ENCODE measurements around the gene MAP4K3. TPM values are rescaled to one million over a fixed set of nuclear protein-coding genes. Genes with fewer than 3 reads are reported as not detected.
"Not testable (repeated sequence)": the region's sequence is repeated elsewhere in the genome, so short reads cannot be mapped to it uniquely, and the experiment has no call there.

The MAP4K3 gene
- total RNA-seq, 1 donor from 2014 or later: 63.6 TPM

DNA sequence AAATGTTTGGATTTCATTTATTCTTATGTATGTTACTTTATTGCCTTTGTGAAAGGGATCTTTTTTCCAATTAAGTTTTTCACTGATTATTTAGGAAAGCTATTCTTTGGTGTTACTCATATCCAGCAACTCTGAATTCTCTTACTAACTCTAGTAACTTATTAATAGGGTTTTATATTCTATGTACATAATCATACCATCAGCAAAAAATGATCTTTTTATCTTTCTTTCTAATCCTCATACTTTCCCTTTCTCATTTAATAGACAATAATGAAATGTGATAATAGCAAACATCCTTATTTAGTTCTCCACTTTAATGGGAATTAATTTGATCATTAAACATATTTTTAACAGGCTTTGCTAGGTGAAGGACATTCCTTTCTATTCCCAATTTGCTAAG, 181.0 kb downstream of the MAP4K3 start:
- TF ChIP-seq, protein P1, sequence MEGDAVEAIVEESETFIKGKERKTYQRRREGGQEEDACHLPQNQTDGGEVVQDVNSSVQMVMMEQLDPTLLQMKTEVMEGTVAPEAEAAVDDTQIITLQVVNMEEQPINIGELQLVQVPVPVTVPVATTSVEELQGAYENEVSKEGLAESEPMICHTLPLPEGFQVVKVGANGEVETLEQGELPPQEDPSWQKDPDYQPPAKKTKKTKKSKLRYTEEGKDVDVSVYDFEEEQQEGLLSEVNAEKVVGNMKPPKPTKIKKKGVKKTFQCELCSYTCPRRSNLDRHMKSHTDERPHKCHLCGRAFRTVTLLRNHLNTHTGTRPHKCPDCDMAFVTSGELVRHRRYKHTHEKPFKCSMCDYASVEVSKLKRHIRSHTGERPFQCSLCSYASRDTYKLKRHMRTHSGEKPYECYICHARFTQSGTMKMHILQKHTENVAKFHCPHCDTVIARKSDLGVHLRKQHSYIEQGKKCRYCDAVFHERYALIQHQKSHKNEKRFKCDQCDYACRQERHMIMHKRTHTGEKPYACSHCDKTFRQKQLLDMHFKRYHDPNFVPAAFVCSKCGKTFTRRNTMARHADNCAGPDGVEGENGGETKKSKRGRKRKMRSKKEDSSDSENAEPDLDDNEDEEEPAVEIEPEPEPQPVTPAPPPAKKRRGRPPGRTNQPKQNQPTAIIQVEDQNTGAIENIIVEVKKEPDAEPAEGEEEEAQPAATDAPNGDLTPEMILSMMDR (IDR thresholded peaks at IDR 0.05; ENCODE audit: unreplicated experiment): no peak
- DNase-seq (ENCODE audit: low spot score, unreplicated experiment): no peak
- Mint-ChIP-seq H3K36me3 (ENCODE audit: insufficient read depth) (peaks cover 51% of the 10 kb centered on the region), H3K4me1 (ENCODE audit: low read depth) (peaks cover 3% of the 10 kb centered on the region), H3K4me3 (ENCODE audit: low read depth) (no peak overlapping the region), H3K9me3 (ENCODE audit: low read depth) (peaks cover 5% of the 10 kb centered on the region), H3K27me3 (no peaks in the 10 kb centered on the region), H3K27ac (no peak overlapping the region)

DNA sequence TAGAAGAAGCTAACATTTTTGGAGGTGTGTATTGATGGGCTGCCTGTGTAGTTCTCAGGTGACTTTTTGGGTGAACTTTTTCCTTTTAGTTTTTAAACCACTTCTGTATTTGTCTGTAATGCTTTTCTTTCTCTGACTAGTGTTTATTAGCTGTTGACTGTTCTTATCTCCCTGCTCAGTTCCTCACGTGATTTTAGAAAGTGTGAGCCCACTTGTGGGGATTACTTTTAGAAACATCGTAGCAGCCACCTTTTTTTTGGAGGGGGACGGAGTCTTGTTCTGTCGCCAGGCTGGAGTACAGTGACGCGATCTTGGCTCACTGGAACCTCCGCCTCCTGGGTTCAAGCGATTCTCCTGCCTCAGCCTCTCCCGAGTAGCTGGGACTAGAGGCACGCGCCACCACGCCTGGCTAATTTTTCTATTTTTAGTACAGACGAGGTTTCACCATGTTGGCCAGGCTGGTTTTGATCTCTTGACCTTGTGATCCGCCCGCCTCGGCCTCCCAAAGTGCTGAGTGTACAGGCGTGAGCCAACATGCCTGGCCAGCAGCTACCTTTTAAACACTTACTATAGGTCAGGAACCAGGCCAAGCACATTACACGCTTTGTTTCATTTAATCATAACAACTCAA, 184.1 kb downstream of the MAP4K3 start:
- Mint-ChIP-seq H3K27me3 (no peaks in the 10 kb centered on the region), H3K4me3 (ENCODE audit: low read depth) (no peak overlapping the region), H3K9me3 (ENCODE audit: low read depth) (peaks cover 9% of the 10 kb centered on the region), H3K4me1 (ENCODE audit: low read depth) (peaks cover 3% of the 10 kb centered on the region), H3K27ac (no peak overlapping the region), H3K36me3 (ENCODE audit: insufficient read depth) (peaks cover 51% of the 10 kb centered on the region)
- TF ChIP-seq, protein P1 (IDR thresholded peaks at IDR 0.05; ENCODE audit: unreplicated experiment): no peak
- no peak for DNase-seq (ENCODE audit: low spot score, unreplicated experiment)

DNA sequence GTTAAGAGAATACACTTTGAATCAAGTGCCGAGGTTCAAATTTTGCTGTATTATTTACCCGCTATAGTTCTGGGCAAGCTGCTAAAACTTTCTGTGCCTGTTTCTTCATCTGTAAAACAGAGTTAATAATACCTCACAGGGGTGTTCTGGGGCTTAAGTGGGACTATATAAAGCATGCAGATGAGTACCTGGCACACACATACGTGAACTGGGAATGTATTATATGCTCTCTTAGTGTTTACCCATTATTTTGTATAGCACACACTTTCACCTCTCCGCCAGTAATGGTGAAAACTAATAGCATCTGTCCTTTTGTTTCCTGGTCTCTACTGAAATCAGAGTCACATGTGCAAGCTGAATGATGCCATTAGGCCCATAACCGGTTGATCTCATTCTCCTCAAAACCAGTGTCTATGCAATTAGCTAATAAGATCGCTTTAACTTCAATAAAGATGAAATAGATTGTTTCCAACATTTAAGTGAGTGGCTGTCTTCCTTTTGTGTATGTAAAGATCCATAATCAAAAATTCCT, 189.5 kb downstream of the MAP4K3 start:
- peaks cover 33% of the 10 kb centered on the region for H3K36me3 Mint-ChIP-seq (ENCODE audit: insufficient read depth)
- TF ChIP-seq, protein P1 (IDR thresholded peaks at IDR 0.05; ENCODE audit: unreplicated experiment): no peak

DNA sequence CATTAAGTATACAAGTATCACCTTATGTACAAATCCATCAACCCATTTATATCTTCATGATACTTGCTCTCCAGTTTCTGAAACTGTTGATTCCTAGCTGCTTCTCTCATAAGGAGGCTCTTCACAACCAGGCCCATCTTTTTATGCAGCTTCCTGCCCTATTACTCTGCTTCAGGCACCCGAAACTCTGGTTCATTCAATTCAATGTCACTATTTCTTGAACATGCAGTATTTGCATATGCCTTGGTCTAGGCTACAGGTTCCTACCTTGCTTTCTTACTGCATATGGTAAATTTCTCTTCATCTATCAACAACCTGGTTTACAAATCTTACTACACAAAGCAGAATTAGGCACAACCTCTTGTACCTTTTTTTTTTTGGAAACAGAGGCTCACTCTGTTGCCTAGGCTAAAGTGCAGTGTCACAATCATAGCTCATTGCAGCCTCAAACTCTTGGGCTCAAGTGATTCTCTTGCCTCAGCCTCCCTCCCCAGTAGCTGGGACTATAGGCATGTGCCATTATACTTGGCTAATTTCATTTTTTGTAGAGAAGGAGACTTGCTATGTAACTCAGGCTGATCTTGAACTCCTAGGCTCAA, 190.6 kb downstream of the MAP4K3 start:
- Mint-ChIP-seq H3K9me3 (ENCODE audit: low read depth) (peaks cover 17% of the 10 kb centered on the region), H3K4me3 (ENCODE audit: low read depth) (no peak overlapping the region), H3K27me3 (no peaks in the 10 kb centered on the region), H3K4me1 (ENCODE audit: low read depth) (peaks cover 3% of the 10 kb centered on the region), H3K27ac (no peak overlapping the region), H3K36me3 (ENCODE audit: insufficient read depth) (peaks cover 23% of the 10 kb centered on the region)
- TF ChIP-seq, protein P1 (IDR thresholded peaks at IDR 0.05; ENCODE audit: unreplicated experiment): no peak
- no peak for DNase-seq (ENCODE audit: low spot score, unreplicated experiment)

More for the DNA sequence above, 189.5 kb downstream of the MAP4K3 start:
- Mint-ChIP-seq H3K4me1 (ENCODE audit: low read depth) (peaks cover 3% of the 10 kb centered on the region), H3K27me3 (no peaks in the 10 kb centered on the region), H3K9me3 (ENCODE audit: low read depth) (peaks cover 19% of the 10 kb centered on the region), H3K27ac (no peak overlapping the region), H3K4me3 (ENCODE audit: low read depth) (no peak overlapping the region)
- DNase-seq (ENCODE audit: low spot score, unreplicated experiment): no peak

DNA sequence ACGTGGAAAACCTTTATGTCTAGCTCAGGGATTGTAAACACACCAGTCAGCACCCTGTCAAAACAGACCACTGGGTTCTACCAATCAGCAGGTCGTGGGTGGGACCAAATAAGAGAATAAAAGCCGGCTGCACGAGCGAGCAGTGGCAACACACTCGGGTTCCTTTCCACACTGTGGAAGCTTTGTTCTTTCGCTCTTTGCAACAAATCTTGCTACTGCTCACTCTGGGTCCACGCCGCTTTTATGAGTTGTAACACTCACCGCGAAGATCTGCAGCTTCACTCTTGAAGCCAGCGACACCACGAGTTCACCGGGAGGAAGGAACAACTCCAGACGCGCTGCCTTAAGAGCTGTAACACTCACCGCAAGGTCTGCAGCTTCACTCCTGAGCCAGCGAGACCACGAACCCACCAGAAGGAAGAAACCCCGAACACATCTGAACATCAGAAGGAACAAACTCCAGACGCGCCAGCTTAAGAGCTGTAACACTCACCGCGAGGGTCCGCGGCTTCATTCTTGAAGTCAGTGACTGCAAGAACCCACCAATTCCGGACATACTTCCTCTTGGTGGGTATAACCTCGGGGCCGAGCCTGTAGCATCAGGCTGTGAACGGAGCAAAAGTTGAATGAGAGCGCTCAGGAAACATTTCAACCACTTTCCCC, 192.0 kb downstream of the MAP4K3 start:
- not testable (repeated sequence) for H3K27me3 Mint-ChIP-seq; H3K4me3 Mint-ChIP-seq (ENCODE audit: low read depth); DNase-seq (ENCODE audit: low spot score, unreplicated experiment); H3K4me1 Mint-ChIP-seq (ENCODE audit: low read depth); H3K9me3 Mint-ChIP-seq (ENCODE audit: low read depth)
- H3K27ac Mint-ChIP-seq: peak overlapping the region; percentile 47
- H3K36me3 Mint-ChIP-seq (ENCODE audit: insufficient read depth): peaks cover 11% of the 10 kb centered on the region

DNA sequence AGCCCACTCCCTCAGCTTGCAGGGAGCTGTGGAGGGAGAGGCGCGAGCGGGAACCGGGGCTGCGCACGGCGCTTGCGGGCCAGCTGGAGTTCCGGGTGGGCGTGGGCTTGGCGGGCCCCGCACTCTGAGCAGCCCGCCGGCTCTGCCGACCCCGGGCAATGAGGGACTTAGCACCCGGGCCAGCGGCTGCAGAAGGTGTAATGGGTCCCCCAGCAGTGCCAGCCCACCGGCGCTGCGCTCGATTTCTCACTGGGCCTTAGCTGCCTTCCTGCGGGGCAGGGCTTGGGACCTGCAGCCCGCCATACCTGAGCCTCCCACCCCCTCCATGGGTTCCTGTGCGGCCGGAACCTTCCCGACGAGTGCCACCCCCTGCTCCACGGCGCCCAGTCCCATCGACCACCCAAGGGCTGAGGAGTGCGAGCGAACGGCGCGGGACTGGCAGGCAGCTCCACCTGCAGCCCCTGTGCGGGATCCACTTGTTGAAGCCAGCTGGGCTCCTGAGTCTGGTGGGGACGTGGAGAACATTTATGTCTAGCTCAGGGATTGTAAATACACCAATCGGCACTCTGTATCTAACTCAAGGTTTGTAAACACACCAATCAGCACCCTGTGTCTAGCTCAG, 192.7 kb downstream of the MAP4K3 start:
- not testable (repeated sequence) for H3K4me3 Mint-ChIP-seq (ENCODE audit: low read depth); H3K9me3 Mint-ChIP-seq (ENCODE audit: low read depth); H3K27ac Mint-ChIP-seq; H3K27me3 Mint-ChIP-seq; H3K4me1 Mint-ChIP-seq (ENCODE audit: low read depth); DNase-seq (ENCODE audit: low spot score, unreplicated experiment)
- H3K36me3 Mint-ChIP-seq (ENCODE audit: insufficient read depth): peaks cover 11% of the 10 kb centered on the region

Measured in progenitor cell of endocrine pancreas (in vitro differentiated cells).